Colonic mucosa (tissue), 4 donors: Measurements from ENCODE around the gene GNA15. TPM values are rescaled to one million over a fixed set of nuclear protein-coding genes. Genes with fewer than 3 reads are reported as not detected.
A peak's percentile ranks its signal among the peaks of the same experiment; 100 is the strongest.

Experiments used
- DNase-seq: peaks from one replicate; pipeline ENCODE4 v3.0.0-alpha.2; 2020
- H3K27ac ChIP-seq: fragments of 200-600 bp; one replicate; pipeline ENCODE4 v1.8.0; 2021
- H3K27me3 ChIP-seq: fragments of 200-600 bp; one replicate; pipeline ENCODE4 v1.8.0; 2021
- H3K36me3 ChIP-seq: fragments of 200-600 bp; one replicate; pipeline ENCODE4 v1.8.0; 2021
- H3K4me1 ChIP-seq: fragments of 200-600 bp; one replicate; pipeline ENCODE4 v1.8.0; 2021; ENCODE audit warnings: mild to moderate bottlenecking
- H3K4me3 ChIP-seq: fragments of 200-600 bp; one replicate; pipeline ENCODE4 v1.8.0; 2021
- H3K9ac ChIP-seq, 2 donors: one replicate each; pipeline ENCODE4 v1.7.0; 2013; ENCODE audit warnings: control low read depth in 2 of 2, low read depth in 2 of 2, low read length in 2 of 2
- H3K9me3 ChIP-seq: fragments of 200-600 bp; one replicate; pipeline ENCODE4 v1.8.0; 2021
- intact Hi-C: fragments of 100-400 bp; cut with DNase I; formaldehyde crosslinking; loops from one replicate; pipeline ENCODE4 v1.14.1; 2022
- total RNA-seq, 2 donors: library from RNA; stranded (reverse); fragmentation: NEBNext Ultra II Directional in 1 of 2; extraction: Animal tissue kit (Norgen Biotek cat#: 25700) in 1 of 2; gene quantifications; one replicate each; pipeline ENCODE4 v1.2.1, GENCODE V29; 2021
- TF ChIP-seq, protein P1 (sequence below): fragments of 200-600 bp; IDR thresholded peaks from one replicate; pipeline ENCODE4 v1.8.0; 2022; ENCODE audit warnings: antibody characterized with exemption, mild to moderate bottlenecking
- donor health status: healthy.
- donor health status: DM: no; HTN: no; CAD: no.
- donor health status: DM: no; HTN: no; CAD: no.

The GNA15 gene
- total RNA-seq, 2 donors from 2014 or later, result 1.6 to 6.6 TPM

GRCh38 chr19:3160219-3160618, 24.4 kb downstream of the GNA15 start:
- H3K9me3 ChIP-seq, result no peaks in the 10 kb centered on the region
- no peak overlapping the region for H3K9ac ChIP-seq
- H3K4me1 ChIP-seq, result no peaks in the 10 kb centered on the region
- H3K27me3 ChIP-seq, result no peaks in the 10 kb centered on the region
- no peak for DNase-seq
- no peaks in the 10 kb centered on the region for H3K36me3 ChIP-seq
- H3K4me3 ChIP-seq, result no peak overlapping the region
- intact Hi-C loops, result loop anchor here (5.0 kb wide), 2 partner anchors 83 to 203 kb away; no protein-coding TSS in a partner anchor
- H3K27ac ChIP-seq, result no peak overlapping the region
- TF ChIP-seq, protein P1, sequence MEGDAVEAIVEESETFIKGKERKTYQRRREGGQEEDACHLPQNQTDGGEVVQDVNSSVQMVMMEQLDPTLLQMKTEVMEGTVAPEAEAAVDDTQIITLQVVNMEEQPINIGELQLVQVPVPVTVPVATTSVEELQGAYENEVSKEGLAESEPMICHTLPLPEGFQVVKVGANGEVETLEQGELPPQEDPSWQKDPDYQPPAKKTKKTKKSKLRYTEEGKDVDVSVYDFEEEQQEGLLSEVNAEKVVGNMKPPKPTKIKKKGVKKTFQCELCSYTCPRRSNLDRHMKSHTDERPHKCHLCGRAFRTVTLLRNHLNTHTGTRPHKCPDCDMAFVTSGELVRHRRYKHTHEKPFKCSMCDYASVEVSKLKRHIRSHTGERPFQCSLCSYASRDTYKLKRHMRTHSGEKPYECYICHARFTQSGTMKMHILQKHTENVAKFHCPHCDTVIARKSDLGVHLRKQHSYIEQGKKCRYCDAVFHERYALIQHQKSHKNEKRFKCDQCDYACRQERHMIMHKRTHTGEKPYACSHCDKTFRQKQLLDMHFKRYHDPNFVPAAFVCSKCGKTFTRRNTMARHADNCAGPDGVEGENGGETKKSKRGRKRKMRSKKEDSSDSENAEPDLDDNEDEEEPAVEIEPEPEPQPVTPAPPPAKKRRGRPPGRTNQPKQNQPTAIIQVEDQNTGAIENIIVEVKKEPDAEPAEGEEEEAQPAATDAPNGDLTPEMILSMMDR, result no peak

- no peak for DNase-seq
- H3K36me3 ChIP-seq, result no peaks in the 10 kb centered on the region
- H3K9me3 ChIP-seq, result no peaks in the 10 kb centered on the region
- H3K9ac ChIP-seq, result no peak overlapping the region
- H3K27ac ChIP-seq, result no peak overlapping the region
- TF ChIP-seq, protein P1, result no peak
- no peak overlapping the region for H3K4me3 ChIP-seq
- no peaks in the 10 kb centered on the region for H3K27me3 ChIP-seq
- no peaks in the 10 kb centered on the region for H3K4me1 ChIP-seq
- intact Hi-C loops, result loop anchor here (5.0 kb wide), 2 partner anchors 84 to 204 kb away; no protein-coding TSS in a partner anchor
Observed at GRCh38 chr19:3161453-3161852, 25.6 kb downstream of the GNA15 start.

GRCh38 chr19:3162418-3163229, 26.8 kb downstream of the GNA15 start:
- H3K4me1 ChIP-seq, result no peaks in the 10 kb centered on the region
- no peaks in the 10 kb centered on the region for H3K36me3 ChIP-seq
- H3K4me3 ChIP-seq, result no peak overlapping the region
- no peaks in the 10 kb centered on the region for H3K27me3 ChIP-seq
- H3K27ac ChIP-seq, result no peak overlapping the region
- DNase-seq, result no peak
- no peaks in the 10 kb centered on the region for H3K9me3 ChIP-seq
- TF ChIP-seq, protein P1, result no peak
- no peak overlapping the region for H3K9ac ChIP-seq
- intact Hi-C loops, result loop anchor here (5.0 kb wide), 2 partner anchors 85 to 205 kb away; no protein-coding TSS in a partner anchor

GRCh38 chr19:3163230-3163886, 27.5 kb downstream of the GNA15 start:
- Histone ChIP-seq H3K4me1 (no peaks in the 10 kb centered on the region), H3K27ac (no peak overlapping the region), H3K36me3 (no peaks in the 10 kb centered on the region), H3K9ac (no peak overlapping the region), H3K9me3 (no peaks in the 10 kb centered on the region), H3K4me3 (no peak overlapping the region), H3K27me3 (no peaks in the 10 kb centered on the region)
- DNase-seq, result peak; percentile 68
- TF ChIP-seq, protein P1, result peak; percentile 91
- intact Hi-C loops, result loop anchor here (5.0 kb wide), 2 partner anchors 86 to 206 kb away; no protein-coding TSS in a partner anchor

DNA sequence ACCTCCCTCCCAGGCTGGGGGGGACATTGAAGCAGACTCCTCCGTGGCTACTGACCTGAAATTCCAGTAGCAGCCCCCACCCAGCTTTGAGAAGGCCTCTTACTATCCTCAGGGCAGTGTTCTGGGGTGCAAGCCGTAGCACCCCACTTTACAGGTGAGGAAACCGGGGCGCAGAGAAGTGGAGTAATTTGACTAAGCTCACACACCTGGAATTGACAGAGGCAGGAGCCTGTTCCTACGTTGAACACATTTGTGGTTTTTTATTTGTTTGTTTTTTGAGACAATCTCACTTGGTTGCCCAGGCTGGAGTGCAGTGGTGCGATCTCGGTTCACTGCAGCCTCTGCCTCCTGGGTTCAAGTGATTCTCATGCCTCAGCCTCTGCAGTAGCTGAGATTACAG, 28.1 kb downstream of the GNA15 start:
- Histone ChIP-seq H3K27me3 (no peaks in the 10 kb centered on the region), H3K27ac (no peak overlapping the region), H3K4me3 (no peak overlapping the region), H3K9ac (no peak overlapping the region), H3K9me3 (no peaks in the 10 kb centered on the region), H3K36me3 (no peaks in the 10 kb centered on the region), H3K4me1 (no peaks in the 10 kb centered on the region)
- DNase-seq, result no peak
- intact Hi-C loops, result loop anchor here (5.0 kb wide), 2 partner anchors 87 to 207 kb away; no protein-coding TSS in a partner anchor
- TF ChIP-seq, protein P1, result no peak
